Stomach (tissue), 9 donors: ENCODE results near the gene KTN1. TPM values are rescaled to one million over a fixed set of nuclear protein-coding genes. Genes with fewer than 3 reads are reported as not detected.

Source experiments
- DNase-seq, 2 donors: peaks; one replicate each; pipeline versions ENCODE4 v3.0.0 to v3.0.0-alpha.2; 2013 to 2019
- H3K27ac ChIP-seq, 5 donors: fragments of 200-600 bp in 4 of 5; sonication (generic) in 4 of 5; one replicate each; pipeline ENCODE4 v1.5.1; 2013 to 2019; ENCODE audit warnings: mild to moderate bottlenecking in 1 of 5, moderate library complexity in 1 of 5
- H3K27me3 ChIP-seq, 3 donors: fragments of 200-600 bp; sonication (generic); one replicate each; pipeline ENCODE4 v1.5.1; 2017 to 2019; ENCODE audit warnings: mixed run types in 1 of 3
- H3K36me3 ChIP-seq, 4 donors: fragments of 200-600 bp; sonication (generic); 1 replicate in 3 of 4; 2 replicates in 1 of 4; pipeline ENCODE4 v1.5.1; 2016 to 2019
- H3K4me1 ChIP-seq, 4 donors: fragments of 200-600 bp; sonication (generic); one replicate each; pipeline ENCODE4 v1.5.1; 2016 to 2019
- H3K4me3 ChIP-seq, 4 donors: fragments of 200-600 bp; sonication (generic) in 3 of 4; one replicate each; pipeline ENCODE4 v1.5.1; 2016 to 2019; ENCODE audit warnings: mild to moderate bottlenecking in 1 of 4
- H3K9me3 ChIP-seq, 4 donors: fragments of 200-600 bp; sonication (generic); one replicate each; pipeline ENCODE4 v1.5.1; 2016 to 2019
- CTCF ChIP-seq, 7 experiments: fragments of 450-650 bp in 4 of 7; fragments of 200-600 bp in 3 of 7; sonication (generic) in 3 of 7; IDR thresholded peaks; one replicate each; pipeline ENCODE4 v1.5.1; 2016 to 2019; ENCODE audit warnings: antibody characterized with exemption in 7 of 7, control low read depth in 2 of 7, mild to moderate bottlenecking in 1 of 7
- EP300 ChIP-seq: sonication (generic); formaldehyde crosslinking; IDR thresholded peaks from one replicate; pipeline ENCODE4 v1.6.1; 2017; ENCODE audit warnings: antibody characterized with exemption
- POLR2A ChIP-seq, 4 donors: fragments of 450-650 bp; IDR thresholded peaks; one replicate each; pipeline ENCODE4 v1.6.1; 2016; ENCODE audit warnings: antibody characterized with exemption in 4 of 4, control low read depth in 2 of 4, mild to moderate bottlenecking in 1 of 4, moderate library complexity in 1 of 4
- POLR2AphosphoS5 ChIP-seq, 3 donors: sonication (generic); formaldehyde crosslinking; IDR thresholded peaks; one replicate each; pipeline ENCODE4 v1.6.1; 2016; ENCODE audit warnings: antibody characterized with exemption in 3 of 3
- WGBS, 5 donors: extraction: QIAGEN DNeasy Blood & Tissue Kit in 3 of 5; methylation state at CpG; one replicate each; pipeline versions ENCODE4 v1.1.5 to v1.1.7; 2013 to 2018; 5-methylcytosine and 5-hydroxymethylcytosine counted together
- intact Hi-C: fragments of 100-400 bp; cut with DNase I; formaldehyde crosslinking; loops from one replicate; pipeline ENCODE4 v1.15.1; 2023; ENCODE audit warnings: low total_unique reads
- polyA plus RNA-seq, 3 donors: library from polyadenylated mRNA; stranded (reverse); fragments of 200-250 nt; gene quantifications; one replicate each; pipeline ENCODE4 v1.2.3, GENCODE V29; 2013
- total RNA-seq, 5 donors: library from RNA; depleted of rRNA; stranded (reverse); fragments of >200 nt; gene quantifications; one replicate each; pipeline versions ENCODE4 v1.1.0 to v1.2.3, GENCODE V29; 2014 to 2016
- donor health status: healthy with polysubstance abuse.
- donor health status: Bipolar disorder and iron deficiency.
- donor health status: healthy.

KTN1 gene
- total and polyA plus RNA-seq, 8 donors, result 43.3 to 123 (median 81.2) TPM

- intact Hi-C loops, result no loop called here
- Histone ChIP-seq H3K4me3 (no peak overlapping the region), H3K4me1 (peaks cover 0 to 49% (median 24%) of the 10 kb centered on the region in 4 donors), H3K27me3 (no peaks in the 10 kb centered on the region), H3K36me3 (no peaks in the 10 kb centered on the region), H3K9me3 (peaks cover 0 to 5% (median 0%) of the 10 kb centered on the region in 4 donors), H3K27ac (no peak overlapping the region)
- 82 to 87% (median 85%) methylated on average over 5 of the region's 5 CpGs for WGBS, 5 donors
- no peak for TF ChIP-seq EP300
- no peak for TF ChIP-seq CTCF (IDR thresholded peaks at IDR 0.05)
- TF ChIP-seq POLR2A (IDR thresholded peaks at IDR 0.05), result no peak
- no peak for TF ChIP-seq POLR2AphosphoS5 (IDR thresholded peaks at IDR 0.05)
- no peak for DNase-seq
These were observed 21.0 kb downstream of the KTN1 start for GRCh38 chr14:55600784-55601561.

GRCh38 chr14:55603401-55603953 lies 23.5 kb downstream of the KTN1 start:
- H3K9me3 ChIP-seq, result peaks cover 0 to 5% (median 0%) of the 10 kb centered on the region in 4 donors
- H3K36me3 ChIP-seq, result no peaks in the 10 kb centered on the region
- H3K4me1 ChIP-seq, result peaks cover 0 to 70% (median 30%) of the 10 kb centered on the region in 4 donors
- H3K27ac ChIP-seq, result no peak overlapping the region
- intact Hi-C loops, result no loop called here
- 76 to 93% (median 88%) methylated on average over 4 of the region's 4 CpGs for WGBS, 5 donors
- TF ChIP-seq EP300 (no peak), POLR2A (IDR thresholded peaks at IDR 0.05) (no peak), CTCF (IDR thresholded peaks at IDR 0.05) (no peak), POLR2AphosphoS5 (IDR thresholded peaks at IDR 0.05) (no peak)
- H3K27me3 ChIP-seq, result no peaks in the 10 kb centered on the region
- DNase-seq, result no peak
- no peak overlapping the region for H3K4me3 ChIP-seq

- Histone ChIP-seq H3K27me3 (no peaks in the 10 kb centered on the region), H3K9me3 (peaks cover 0 to under 1% (median 0%) of the 10 kb centered on the region in 4 donors), H3K4me3 (no peak overlapping the region), H3K4me1 (peaks cover 0 to 72% (median 35%) of the 10 kb centered on the region in 4 donors), H3K27ac (no peak overlapping the region), H3K36me3 (no peaks in the 10 kb centered on the region)
- no peak for DNase-seq
- TF ChIP-seq POLR2A (IDR thresholded peaks at IDR 0.05) (no peak), POLR2AphosphoS5 (IDR thresholded peaks at IDR 0.05) (no peak), CTCF (IDR thresholded peaks at IDR 0.05) (no peak), EP300 (no peak)
- intact Hi-C loops, result no loop called here
These were observed 24.5 kb downstream of the KTN1 start for GRCh38 chr14:55604488-55604887.

GRCh38 chr14:55604900-55605418 lies 25.0 kb downstream of the KTN1 start:
- TF ChIP-seq EP300 (no peak), CTCF (IDR thresholded peaks at IDR 0.05) (no peak), POLR2AphosphoS5 (IDR thresholded peaks at IDR 0.05) (no peak), POLR2A (IDR thresholded peaks at IDR 0.05) (no peak)
- DNase-seq, result no peak
- Histone ChIP-seq H3K4me3 (no peak overlapping the region), H3K27me3 (no peaks in the 10 kb centered on the region), H3K27ac (no peak overlapping the region), H3K36me3 (no peaks in the 10 kb centered on the region), H3K9me3 (no peaks in the 10 kb centered on the region), H3K4me1 (peaks cover 0 to 72% (median 37%) of the 10 kb centered on the region in 4 donors)
- 81 to 87% (median 84%) methylated on average over 7 of the region's 7 CpGs for WGBS, 5 donors
- intact Hi-C loops, result no loop called here
